HG02973 (cell line): ENCODE measurements around the gene R3HDM2.
"Not testable (repeated sequence)": the region's sequence is repeated elsewhere in the genome, so short reads cannot be mapped to it uniquely, and the experiment has no call there.

Experiments
- ATAC-seq: cut with Tn5 transposase; IDR thresholded peaks from one replicate; pipeline ENCODE4 v1.9.1; 2021; ENCODE audit warnings: moderate library complexity; ENCODE audit not compliant: unreplicated experiment

The R3HDM2 gene

GRCh38 chr12:57429473-57430111, 1.3 kb downstream of the R3HDM2 start:
- ATAC-seq, result no peak

DNA sequence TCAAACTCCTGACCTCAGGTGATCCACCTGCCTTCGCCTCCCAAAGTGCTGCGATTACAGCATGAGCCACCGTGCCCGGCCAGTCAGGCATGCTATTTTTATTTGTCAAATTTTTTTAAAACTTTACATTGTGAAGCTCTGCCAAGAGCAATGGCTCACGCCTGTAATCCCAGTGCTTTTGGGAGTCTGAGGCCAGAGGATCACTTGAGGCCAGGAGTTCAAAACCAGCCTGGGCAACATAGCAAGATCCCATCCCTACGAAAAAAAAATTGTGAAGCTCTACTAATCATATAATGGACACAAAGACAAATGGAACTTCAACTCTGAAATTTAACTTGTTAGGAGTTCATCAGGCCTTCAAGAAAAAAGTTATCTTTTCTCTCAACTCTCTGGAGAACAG, 1.9 kb downstream of the R3HDM2 start:
- ATAC-seq, result no peak

DNA sequence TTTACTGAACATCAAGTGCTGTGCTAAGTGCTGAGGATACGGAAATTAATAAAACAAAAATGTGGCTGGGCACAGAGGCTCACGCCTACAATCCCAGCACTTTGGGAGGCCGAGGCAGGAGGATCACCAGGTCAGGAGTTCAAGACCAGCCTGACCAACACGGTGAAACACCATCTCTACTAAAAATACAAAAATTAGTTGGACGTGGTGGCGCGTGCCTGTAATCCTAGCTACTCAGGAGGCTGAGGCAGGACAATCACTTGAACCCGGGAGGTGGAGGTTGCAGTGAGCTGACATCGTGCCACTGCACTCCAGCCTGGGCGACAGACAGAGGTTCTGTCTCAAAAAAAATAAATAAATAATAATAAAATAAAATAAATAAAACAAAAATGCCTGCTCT, 3.9 kb downstream of the R3HDM2 start:
- not testable (repeated sequence) for ATAC-seq

GRCh38 chr12:57420482-57420881, 10.4 kb downstream of the R3HDM2 start:
- ATAC-seq, result no peak

- no peak for ATAC-seq
Measured at GRCh38 chr12:57419495-57419894, 11.3 kb downstream of the R3HDM2 start.

GRCh38 chr12:57418255-57418654, 12.6 kb downstream of the R3HDM2 start:
- no peak for ATAC-seq

DNA sequence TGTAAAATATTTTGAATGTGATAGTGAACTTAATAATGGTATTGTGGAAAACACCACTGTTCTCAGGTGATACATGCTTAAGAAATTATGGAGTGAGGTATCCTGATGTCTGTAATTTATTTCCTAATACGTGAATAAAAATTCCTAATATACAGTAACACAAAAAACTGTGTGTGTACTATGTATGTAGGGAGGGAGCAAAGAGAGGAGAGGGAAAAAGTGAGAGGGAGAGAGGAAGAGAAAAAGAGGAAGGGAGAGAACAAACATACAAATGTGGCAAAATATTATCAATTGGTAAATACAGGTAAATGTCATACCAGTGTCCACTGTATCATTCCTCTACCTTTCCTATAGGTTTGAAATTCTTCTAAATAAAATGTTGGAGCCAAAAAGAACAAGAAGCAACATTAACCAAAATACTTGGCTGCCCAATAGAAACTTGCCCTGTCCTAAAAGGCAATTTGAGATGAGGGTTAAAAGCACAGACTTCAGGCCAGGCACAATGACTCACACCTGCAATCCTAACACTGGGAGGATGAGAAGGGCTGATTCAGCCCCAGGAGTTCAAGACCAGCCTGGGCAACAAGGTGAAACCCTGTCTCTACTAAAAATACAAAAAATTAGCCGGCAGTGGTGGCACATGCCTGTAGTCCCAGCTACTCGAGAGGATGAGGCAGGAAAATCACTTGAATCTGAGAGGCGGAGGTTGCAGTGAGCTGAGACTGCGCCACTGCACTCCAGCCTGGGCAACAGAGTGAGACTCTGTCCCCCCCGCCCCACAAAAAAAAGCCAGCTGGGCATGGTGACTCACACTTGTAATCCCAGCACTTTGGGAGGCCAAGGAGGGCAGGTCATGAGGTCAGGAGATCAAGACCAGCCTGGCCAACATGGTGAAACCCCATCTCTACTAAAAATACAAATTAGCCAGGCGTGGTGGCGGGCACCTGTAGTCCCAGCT, 14.5 kb downstream of the R3HDM2 start:
- ATAC-seq, result no peak

DNA sequence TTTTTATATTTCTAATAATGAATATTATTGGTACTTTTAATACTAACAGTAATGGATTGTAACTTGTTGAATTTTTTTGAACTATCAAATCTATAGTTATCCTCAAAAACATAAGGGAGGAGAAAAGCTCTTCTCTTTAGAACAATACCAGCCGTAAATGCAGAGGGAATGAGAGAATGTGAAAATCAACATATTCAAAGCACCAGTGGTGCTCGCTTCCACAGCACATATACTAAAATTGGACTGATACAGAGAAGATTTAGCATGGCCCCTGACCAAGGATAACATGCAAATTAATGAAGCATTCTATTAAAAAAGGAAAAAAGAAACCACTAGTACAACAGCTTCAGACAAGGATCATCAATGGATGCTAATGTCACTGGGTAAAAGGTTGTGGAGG, 15.8 kb downstream of the R3HDM2 start:
- no peak for ATAC-seq

DNA sequence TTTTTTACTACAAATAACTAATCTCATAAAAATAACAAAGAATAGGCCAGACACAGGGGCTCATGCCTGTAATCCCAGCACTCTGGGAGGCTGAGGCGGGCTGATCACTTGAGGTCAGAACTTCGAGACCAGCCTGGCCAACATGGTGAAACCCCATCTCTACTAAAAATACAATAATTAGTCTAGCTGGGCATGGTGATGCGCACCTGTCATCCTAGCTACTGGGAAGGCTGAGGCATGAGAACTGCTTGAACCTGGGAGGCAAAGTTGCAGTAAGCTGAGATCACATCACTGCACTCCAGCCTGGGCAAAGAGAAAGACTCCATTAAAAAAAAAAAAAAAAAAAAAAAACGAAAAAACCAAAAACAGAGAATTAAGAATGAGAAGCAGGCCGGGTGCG, 16.7 kb downstream of the R3HDM2 start:
- not testable (repeated sequence) for ATAC-seq

DNA sequence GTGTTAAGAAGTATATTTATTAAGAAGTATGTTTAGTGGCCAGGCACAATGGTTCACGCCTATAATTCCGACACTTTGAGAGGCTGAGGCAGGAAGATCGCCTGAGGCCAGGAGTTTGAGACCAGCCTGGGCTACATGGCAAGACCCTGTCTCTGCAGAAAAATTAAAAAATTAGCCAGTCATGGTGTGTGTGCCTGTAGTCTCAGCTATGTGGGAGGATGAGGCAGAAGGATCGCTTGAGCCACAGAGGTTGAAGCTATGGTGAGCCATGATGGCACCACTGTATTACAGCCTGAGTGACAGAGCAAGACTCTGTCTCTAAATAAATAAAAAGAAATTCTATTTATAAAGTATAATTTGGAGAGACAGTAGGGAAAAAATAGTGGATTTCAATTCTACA, 20.3 kb downstream of the R3HDM2 start:
- ATAC-seq, result no peak

GRCh38 chr12:57404966-57405640, 25.7 kb downstream of the R3HDM2 start:
- no peak for ATAC-seq

GRCh38 chr12:57402156-57402555, 28.7 kb downstream of the R3HDM2 start:
- ATAC-seq, result not testable (repeated sequence)

GRCh38 chr12:57401165-57401564, 29.7 kb downstream of the R3HDM2 start:
- ATAC-seq, result no peak

DNA sequence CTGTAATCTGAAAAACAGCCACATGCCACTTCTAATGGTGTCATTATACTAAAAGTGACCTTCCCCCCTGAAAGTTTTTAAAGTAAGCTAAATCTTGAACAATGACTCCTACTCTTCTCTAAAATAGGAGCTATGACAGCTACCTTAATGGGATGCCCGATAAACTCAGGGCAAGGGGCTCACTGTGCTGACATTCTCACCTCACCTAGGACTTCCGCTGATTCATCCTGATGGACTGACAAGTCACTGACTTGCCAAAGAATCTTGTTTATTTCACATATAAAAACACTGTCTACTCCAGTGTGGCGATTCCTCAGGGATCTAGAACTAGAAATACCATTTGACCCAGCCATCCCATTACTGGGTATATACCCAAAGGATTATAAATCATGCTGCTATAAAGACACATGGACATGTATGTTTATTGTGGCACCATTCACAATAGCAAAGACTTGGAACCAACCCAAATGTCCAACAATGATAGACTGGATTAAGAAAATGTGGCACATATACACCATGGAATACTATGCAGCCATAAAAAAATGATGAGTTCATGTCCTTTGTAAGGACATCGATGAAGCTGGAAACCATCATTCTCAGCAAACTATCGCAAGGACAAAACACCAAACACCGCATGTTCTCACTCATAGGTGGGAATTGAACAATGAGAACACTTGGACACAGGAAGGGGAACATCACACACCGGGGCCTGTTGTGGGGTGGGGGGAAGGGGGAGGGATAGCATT, 31.0 kb downstream of the R3HDM2 start:
- not testable (repeated sequence) for ATAC-seq

GRCh38 chr12:57397441-57397840, 33.4 kb downstream of the R3HDM2 start:
- no peak for ATAC-seq

DNA sequence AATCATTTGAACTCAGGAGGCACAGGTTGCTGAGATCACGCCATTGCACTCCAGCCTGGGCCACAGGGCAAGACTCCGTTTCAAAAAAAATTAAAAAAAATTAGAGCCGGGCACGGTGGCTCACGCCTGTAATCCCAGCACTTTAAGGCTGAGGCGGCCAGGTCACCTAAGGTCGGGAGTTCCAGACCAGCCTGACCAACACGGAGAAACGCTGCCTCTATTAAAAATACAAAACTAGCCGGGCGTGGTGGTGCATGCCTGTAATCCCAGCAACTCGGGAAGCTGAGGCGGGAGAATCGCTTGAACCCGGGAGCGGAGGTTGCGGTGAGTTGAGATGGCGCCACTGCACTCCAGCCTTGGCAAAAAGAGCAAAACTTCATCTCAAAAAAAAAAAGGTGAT, 35.7 kb downstream of the R3HDM2 start:
- ATAC-seq, result no peak

- no peak for ATAC-seq
Measured at GRCh38 chr12:57390174-57390573, 40.7 kb downstream of the R3HDM2 start.

- ATAC-seq, result no peak
Measured at GRCh38 chr12:57389033-57389432, 41.8 kb downstream of the R3HDM2 start.

GRCh38 chr12:57388425-57388824, 42.4 kb downstream of the R3HDM2 start:
- no peak for ATAC-seq

DNA sequence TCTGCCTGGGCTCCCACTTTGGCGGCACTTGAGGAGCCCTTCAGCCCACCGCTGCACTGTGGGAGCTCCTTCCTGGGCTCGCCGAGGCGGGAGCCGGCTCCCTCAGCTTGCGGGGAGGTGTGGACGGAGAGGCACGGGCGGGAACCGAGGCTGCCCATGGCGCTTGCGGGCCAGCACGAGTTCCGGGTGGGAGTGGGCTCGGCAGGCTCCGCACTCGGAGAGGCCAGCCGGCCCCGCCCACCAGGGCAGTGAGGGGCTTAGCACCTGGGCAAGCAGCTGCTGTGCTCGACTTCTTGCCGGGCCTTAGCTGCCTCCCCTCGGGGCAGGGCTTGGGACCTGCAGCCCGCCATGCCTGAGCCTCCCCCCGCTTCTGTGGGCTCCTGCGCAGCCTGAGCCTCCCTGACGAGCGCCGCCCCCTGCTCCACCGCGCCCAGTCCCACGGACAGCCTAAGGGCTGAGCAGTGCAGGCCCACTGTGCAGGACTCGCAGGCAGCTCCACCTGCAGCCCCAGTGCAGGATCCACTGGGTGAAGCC, 44.6 kb downstream of the R3HDM2 start:
- no peak for ATAC-seq

DNA sequence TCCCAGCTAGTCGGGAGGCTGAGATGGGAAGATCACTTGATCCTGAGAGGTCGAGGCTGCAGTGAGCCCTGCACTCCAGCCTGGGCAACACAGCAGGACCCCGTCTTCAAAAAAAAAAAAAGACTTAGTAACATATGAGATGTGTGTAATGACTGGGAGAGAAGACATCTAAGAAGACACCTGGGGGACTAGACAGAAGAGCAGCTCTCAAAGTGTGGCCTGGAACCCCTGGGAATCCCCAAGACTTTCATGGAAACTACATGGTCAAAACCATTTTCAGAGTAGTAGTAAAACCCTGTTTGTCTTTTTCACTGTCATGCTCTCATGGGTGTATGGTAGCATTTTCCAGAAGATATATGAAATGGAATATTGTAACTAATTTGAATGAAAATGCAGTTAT, 45.3 kb downstream of the R3HDM2 start:
- no peak for ATAC-seq
